GM19099 (cell line): Measurements from ENCODE around the gene BCAS1.

Source experiments
- POLR2A ChIP-seq: IDR thresholded peaks from 3 replicates; pipeline ENCODE4 v1.6.1; 2011; ENCODE audit warnings: low read depth; ENCODE audit not compliant: insufficient read length; ENCODE audit errors: extremely low read depth

The BCAS1 gene

GRCh38 chr20:54069501-54069971 is 858 bp downstream of the BCAS1 start:
- no peak for TF ChIP-seq POLR2A

- no peak for TF ChIP-seq POLR2A
Measured at GRCh38 chr20:54068966-54069365, 1.4 kb downstream of the BCAS1 start.

- no peak for TF ChIP-seq POLR2A
Measured at GRCh38 chr20:54068495-54068894, 1.9 kb downstream of the BCAS1 start.

GRCh38 chr20:54067606-54068174 is 2.7 kb downstream of the BCAS1 start:
- no peak for TF ChIP-seq POLR2A

GRCh38 chr20:54065601-54066038 is 4.8 kb downstream of the BCAS1 start:
- TF ChIP-seq POLR2A = no peak

GRCh38 chr20:54064939-54065338 is 5.5 kb downstream of the BCAS1 start:
- TF ChIP-seq POLR2A = no peak

- no peak for TF ChIP-seq POLR2A
Measured at GRCh38 chr20:54063992-54064676, 6.3 kb downstream of the BCAS1 start.

- TF ChIP-seq POLR2A = no peak
Measured at GRCh38 chr20:54063580-54063979, 6.8 kb downstream of the BCAS1 start.

GRCh38 chr20:54062812-54063280 is 7.5 kb downstream of the BCAS1 start:
- TF ChIP-seq POLR2A = no peak

- no peak for TF ChIP-seq POLR2A
Measured at GRCh38 chr20:54061101-54061881, 9.1 kb downstream of the BCAS1 start.

- no peak for TF ChIP-seq POLR2A
Measured at GRCh38 chr20:54059691-54060364, 10.6 kb downstream of the BCAS1 start.

GRCh38 chr20:54058420-54059139 is 11.8 kb downstream of the BCAS1 start:
- no peak for TF ChIP-seq POLR2A

GRCh38 chr20:54056762-54057639 is 13.4 kb downstream of the BCAS1 start:
- no peak for TF ChIP-seq POLR2A

- no peak for TF ChIP-seq POLR2A
Measured at GRCh38 chr20:54054516-54054915, 15.9 kb downstream of the BCAS1 start.

GRCh38 chr20:54051068-54051467 is 19.3 kb downstream of the BCAS1 start:
- TF ChIP-seq POLR2A = no peak
